Measurements from ENCODE around the gene KRTAP10-1.

DNA sequence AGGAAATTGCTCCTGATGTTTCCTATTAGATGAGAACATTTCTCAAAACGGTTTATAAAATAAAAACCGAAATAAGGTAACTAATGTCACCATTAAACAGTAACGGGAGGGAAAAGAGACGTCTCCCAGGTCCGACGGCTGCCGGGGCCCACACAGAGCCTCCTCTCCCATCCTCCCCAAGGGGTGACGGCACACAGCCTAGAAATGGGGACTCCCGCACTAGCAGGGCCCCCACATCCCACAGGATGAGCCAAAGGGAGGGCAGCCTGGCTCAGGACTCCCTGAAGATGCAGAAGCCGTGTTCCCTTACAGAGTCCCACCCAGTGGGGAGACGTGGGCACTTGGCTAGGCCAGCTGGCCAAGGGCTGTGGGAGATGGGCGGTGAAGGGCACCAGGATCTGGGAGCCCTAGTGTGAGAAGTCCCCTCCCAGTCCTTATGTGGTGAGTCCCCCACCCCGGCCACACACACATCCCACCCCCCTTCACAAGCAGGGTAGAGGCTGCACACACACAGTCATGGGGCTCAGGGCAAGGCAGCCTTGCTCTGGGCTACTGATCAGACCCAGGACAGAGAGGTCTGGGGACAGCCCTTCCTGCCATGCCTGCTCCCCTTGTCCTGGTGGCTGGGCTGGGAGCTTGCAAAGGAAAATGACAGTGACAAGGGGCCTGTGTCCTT, 15.3 kb upstream of the KRTAP10-1 start:
- TF ChIP-seq RFX5 (IDR thresholded peaks at IDR 0.05; ENCODE audit: borderline replicate concordance, low read depth, low read length) = no peak
- TF ChIP-seq, protein P1, sequence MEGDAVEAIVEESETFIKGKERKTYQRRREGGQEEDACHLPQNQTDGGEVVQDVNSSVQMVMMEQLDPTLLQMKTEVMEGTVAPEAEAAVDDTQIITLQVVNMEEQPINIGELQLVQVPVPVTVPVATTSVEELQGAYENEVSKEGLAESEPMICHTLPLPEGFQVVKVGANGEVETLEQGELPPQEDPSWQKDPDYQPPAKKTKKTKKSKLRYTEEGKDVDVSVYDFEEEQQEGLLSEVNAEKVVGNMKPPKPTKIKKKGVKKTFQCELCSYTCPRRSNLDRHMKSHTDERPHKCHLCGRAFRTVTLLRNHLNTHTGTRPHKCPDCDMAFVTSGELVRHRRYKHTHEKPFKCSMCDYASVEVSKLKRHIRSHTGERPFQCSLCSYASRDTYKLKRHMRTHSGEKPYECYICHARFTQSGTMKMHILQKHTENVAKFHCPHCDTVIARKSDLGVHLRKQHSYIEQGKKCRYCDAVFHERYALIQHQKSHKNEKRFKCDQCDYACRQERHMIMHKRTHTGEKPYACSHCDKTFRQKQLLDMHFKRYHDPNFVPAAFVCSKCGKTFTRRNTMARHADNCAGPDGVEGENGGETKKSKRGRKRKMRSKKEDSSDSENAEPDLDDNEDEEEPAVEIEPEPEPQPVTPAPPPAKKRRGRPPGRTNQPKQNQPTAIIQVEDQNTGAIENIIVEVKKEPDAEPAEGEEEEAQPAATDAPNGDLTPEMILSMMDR (IDR thresholded peaks at IDR 0.05; ENCODE audit: control extremely low read depth in 1 of 3, insufficient read depth in 1 of 3, low read depth in 1 of 3, low read length in 3 of 3) = no peak
- no peak for TF ChIP-seq POLR2A (IDR thresholded peaks at IDR 0.05; ENCODE audit: control extremely low read depth in 1 of 2, low read depth in 2 of 2, low read length in 2 of 2)
- no peak for TF ChIP-seq CEBPB (IDR thresholded peaks at IDR 0.05; ENCODE audit: low read depth, low read length)
- TF ChIP-seq TAF1 (IDR thresholded peaks at IDR 0.05; ENCODE audit: low read depth, low read length) = no peak
- TF ChIP-seq, protein P2, sequence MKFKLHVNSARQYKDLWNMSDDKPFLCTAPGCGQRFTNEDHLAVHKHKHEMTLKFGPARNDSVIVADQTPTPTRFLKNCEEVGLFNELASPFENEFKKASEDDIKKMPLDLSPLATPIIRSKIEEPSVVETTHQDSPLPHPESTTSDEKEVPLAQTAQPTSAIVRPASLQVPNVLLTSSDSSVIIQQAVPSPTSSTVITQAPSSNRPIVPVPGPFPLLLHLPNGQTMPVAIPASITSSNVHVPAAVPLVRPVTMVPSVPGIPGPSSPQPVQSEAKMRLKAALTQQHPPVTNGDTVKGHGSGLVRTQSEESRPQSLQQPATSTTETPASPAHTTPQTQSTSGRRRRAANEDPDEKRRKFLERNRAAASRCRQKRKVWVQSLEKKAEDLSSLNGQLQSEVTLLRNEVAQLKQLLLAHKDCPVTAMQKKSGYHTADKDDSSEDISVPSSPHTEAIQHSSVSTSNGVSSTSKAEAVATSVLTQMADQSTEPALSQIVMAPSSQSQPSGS (IDR thresholded peaks at IDR 0.05; ENCODE audit: low read length) = no peak

Measured in H1 (cell line).